ENCODE data around the gene ISCU. TPM values are rescaled to one million over a fixed set of nuclear protein-coding genes. Genes with fewer than 3 reads are reported as not detected.

The ISCU gene
- total RNA-seq, 4 donors from 2014 or later, result 229 to 512 (median 248) TPM

- 78 to 83% methylated on average over 4 of the region's 4 CpGs for WGBS, 2 donors
- Histone ChIP-seq H3K27me3 (no peaks in the 10 kb centered on the region), H3K4me3 (replicated peaks in 1 of 3) (no peak overlapping the region), H3K9me3 (no peaks in the 10 kb centered on the region), H3K36me3 (peaks cover 52 to 64% of the 10 kb centered on the region in 2 donors), H3K4me1 (peaks cover 7 to 9% of the 10 kb centered on the region in 2 donors), H3K27ac (no peak overlapping the region)
- DNase-seq, result no peak
- intact Hi-C loops (cut with DNase I), result loop anchor here (10.0 kb wide), 1 partner anchor 835 kb away; the partner anchor contains the start of gene PWP1
- no peak for TF ChIP-seq CTCF (IDR thresholded peaks at IDR 0.05)
- no peak for TF ChIP-seq POLR2A (IDR thresholded peaks at IDR 0.05)
Measured at GRCh38 chr12:108519558-108519957, 42.8 kb upstream of the ISCU start.

GRCh38 chr12:108523365-108523764 is 39.0 kb upstream of the ISCU start:
- intact Hi-C loops (cut with DNase I), result no loop called here
- Histone ChIP-seq H3K9me3 (no peaks in the 10 kb centered on the region), H3K36me3 (peaks cover 70 to 93% of the 10 kb centered on the region in 2 donors), H3K27ac (no peak overlapping the region), H3K4me1 (no peaks in the 10 kb centered on the region), H3K4me3 (replicated peaks in 1 of 3) (no peak overlapping the region), H3K27me3 (no peaks in the 10 kb centered on the region)
- WGBS, 2 donors, result 91 to 94% methylated on average over 12 to 14 of the region's 14 CpGs
- DNase-seq, result no peak
- TF ChIP-seq POLR2A (IDR thresholded peaks at IDR 0.05), result no peak
- TF ChIP-seq CTCF (IDR thresholded peaks at IDR 0.05), result no peak

- H3K27ac ChIP-seq, result no peak overlapping the region
- no peak for DNase-seq
- intact Hi-C loops (cut with DNase I), result no loop called here
- 93 to 94% methylated on average over 5 of the region's 5 CpGs for WGBS, 2 donors
- no peaks in the 10 kb centered on the region for H3K27me3 ChIP-seq
- H3K4me1 ChIP-seq, result no peaks in the 10 kb centered on the region
- H3K36me3 ChIP-seq, result peaks cover 83 to 92% of the 10 kb centered on the region in 2 donors
- H3K4me3 ChIP-seq (replicated peaks in 1 of 3), result no peak overlapping the region
- TF ChIP-seq POLR2A (IDR thresholded peaks at IDR 0.05), result no peak
- no peak for TF ChIP-seq CTCF (IDR thresholded peaks at IDR 0.05)
- H3K9me3 ChIP-seq, result no peaks in the 10 kb centered on the region
Measured at GRCh38 chr12:108525681-108526080, 36.7 kb upstream of the ISCU start.

GRCh38 chr12:108526482-108527165 is 35.8 kb upstream of the ISCU start:
- intact Hi-C loops (cut with DNase I), result no loop called here

More at GRCh38 chr12:108526482-108527165, 35.8 kb upstream of the ISCU start:
- no peaks in the 10 kb centered on the region for H3K27me3 ChIP-seq
- H3K36me3 ChIP-seq, result peaks cover 76 to 89% of the 10 kb centered on the region in 2 donors
- H3K4me1 ChIP-seq, result no peaks in the 10 kb centered on the region
- TF ChIP-seq CTCF (IDR thresholded peaks at IDR 0.05), result no peak
- no peak for TF ChIP-seq POLR2A (IDR thresholded peaks at IDR 0.05)
- WGBS, 2 donors, result 79 to 85% methylated on average over 10 of the region's 10 CpGs
- H3K4me3 ChIP-seq (replicated peaks in 1 of 3), result no peak overlapping the region
- no peaks in the 10 kb centered on the region for H3K9me3 ChIP-seq
- H3K27ac ChIP-seq, result no peak overlapping the region
- DNase-seq, result no peak

All from thyroid gland (tissue), 4 donors.